Skin epidermis (tissue), 12 donors: ENCODE measurements around the gene OR1F1.
"Not testable (repeated sequence)": the region's sequence is repeated elsewhere in the genome, so short reads cannot be mapped to it uniquely, and the experiment has no call there.

Experiments
- H3K27ac ChIP-seq, 21 experiments: fragments of 200-600 bp; sonication (generic) in 11 of 21; one replicate each; pipeline ENCODE4 v1.5.0; 2020; ENCODE audit warnings: mild to moderate bottlenecking in 3 of 21, inconsistent platforms in 2 of 21, moderate library complexity in 2 of 21
- H3K4me3 ChIP-seq, 7 experiments: fragments of 200-600 bp; sonication (generic) in 2 of 7; one replicate each; pipeline ENCODE4 v1.5.0; 2020; ENCODE audit warnings: inconsistent platforms in 2 of 7, mild to moderate bottlenecking in 2 of 7, moderate library complexity in 1 of 7

OR1F1 gene

GRCh38 chr16:3187798-3188674 lies at the start of gene OR1F1:
OR1F1 (plus strand) TSS chr16:3188204.
- H3K27ac ChIP-seq, result no peak within 1 kb of the TSS

GRCh38 chr16:3138342-3138741 lies 49.7 kb upstream of the OR1F1 start:
- Histone ChIP-seq H3K4me3 (no peak overlapping the region), H3K27ac (no peak overlapping the region)

More at GRCh38 chr16:3187798-3188674, at the start of gene OR1F1:
- H3K4me3 ChIP-seq, result peak within 1 kb of the TSS in 4 of 7 experiments; percentile 2 to 22 (median 8)

- Histone ChIP-seq H3K4me3 (no peak overlapping the region), H3K27ac (no peak overlapping the region)
Observed at GRCh38 chr16:3138823-3139426, 49.1 kb upstream of the OR1F1 start.

GRCh38 chr16:3139561-3139960 lies 48.4 kb upstream of the OR1F1 start:
- H3K4me3 ChIP-seq, H3K27ac ChIP-seq: not testable (repeated sequence)

- H3K4me3 ChIP-seq, result no peak overlapping the region
Observed at GRCh38 chr16:3140603-3141427, 47.2 kb upstream of the OR1F1 start.

GRCh38 chr16:3141781-3142311 lies 46.2 kb upstream of the OR1F1 start:
- H3K27ac ChIP-seq, result no peak overlapping the region
- no peak overlapping the region for H3K4me3 ChIP-seq

More at GRCh38 chr16:3140603-3141427, 47.2 kb upstream of the OR1F1 start:
- H3K27ac ChIP-seq, result no peak overlapping the region

GRCh38 chr16:3142327-3142726 lies 45.7 kb upstream of the OR1F1 start:
- Histone ChIP-seq H3K4me3 (no peak overlapping the region), H3K27ac (no peak overlapping the region)

- no peak overlapping the region for H3K27ac ChIP-seq
- no peak overlapping the region for H3K4me3 ChIP-seq
Observed at GRCh38 chr16:3142770-3143169, 45.2 kb upstream of the OR1F1 start.

GRCh38 chr16:3143189-3143588 lies 44.8 kb upstream of the OR1F1 start:
- Histone ChIP-seq H3K27ac (no peak overlapping the region), H3K4me3 (no peak overlapping the region)

- H3K27ac ChIP-seq, result no peak overlapping the region
- H3K4me3 ChIP-seq, result no peak overlapping the region
Observed at GRCh38 chr16:3143598-3144320, 44.2 kb upstream of the OR1F1 start.

GRCh38 chr16:3144321-3144983 lies 43.6 kb upstream of the OR1F1 start:
- no peak overlapping the region for H3K27ac ChIP-seq
- no peak overlapping the region for H3K4me3 ChIP-seq

GRCh38 chr16:3145151-3145550 lies 42.9 kb upstream of the OR1F1 start:
- H3K4me3 ChIP-seq, result no peak overlapping the region
- no peak overlapping the region for H3K27ac ChIP-seq

GRCh38 chr16:3145660-3146059 lies 42.3 kb upstream of the OR1F1 start:
- no peak overlapping the region for H3K27ac ChIP-seq
- no peak overlapping the region for H3K4me3 ChIP-seq

GRCh38 chr16:3147046-3147756 lies 40.8 kb upstream of the OR1F1 start:
- no peak overlapping the region for H3K27ac ChIP-seq
- H3K4me3 ChIP-seq, result no peak overlapping the region

GRCh38 chr16:3147757-3148104 lies 40.3 kb upstream of the OR1F1 start:
- no peak overlapping the region for H3K27ac ChIP-seq

GRCh38 chr16:3148256-3149192 lies 39.5 kb upstream of the OR1F1 start:
- Histone ChIP-seq H3K27ac (peak overlapping the region in 1 of 21 experiments; percentile 82), H3K4me3 (no peak overlapping the region)

More at GRCh38 chr16:3147757-3148104, 40.3 kb upstream of the OR1F1 start:
- H3K4me3 ChIP-seq, result no peak overlapping the region

- H3K4me3 ChIP-seq, result peak overlapping the region in 2 of 7 experiments; percentile 67 to 76
Observed at GRCh38 chr16:3149193-3149530, 38.8 kb upstream of the OR1F1 start.

More at GRCh38 chr16:3149193-3149530, 38.8 kb upstream of the OR1F1 start:
- H3K27ac ChIP-seq, result peak overlapping the region in 15 of 21 experiments; percentile 57 to 89 (median 78)
